Stomach (tissue), 4 donors: ENCODE measurements around the gene GRIP1.

Experiments used
- CTCF ChIP-seq, 7 experiments: fragments of 450-650 bp in 4 of 7; fragments of 200-600 bp in 3 of 7; sonication (generic) in 3 of 7; IDR thresholded peaks; one replicate each; pipeline ENCODE4 v1.5.1; 2016 to 2019; ENCODE audit warnings: antibody characterized with exemption in 7 of 7, control low read depth in 2 of 7, mild to moderate bottlenecking in 1 of 7
- POLR2A ChIP-seq, 4 donors: fragments of 450-650 bp; IDR thresholded peaks; one replicate each; pipeline ENCODE4 v1.6.1; 2016; ENCODE audit warnings: antibody characterized with exemption in 4 of 4, control low read depth in 2 of 4, mild to moderate bottlenecking in 1 of 4, moderate library complexity in 1 of 4
- POLR2AphosphoS5 ChIP-seq, 3 donors: sonication (generic); formaldehyde crosslinking; IDR thresholded peaks; one replicate each; pipeline ENCODE4 v1.6.1; 2016; ENCODE audit warnings: antibody characterized with exemption in 3 of 3

GRCh38 chr12:66302827-66303169, 376.1 kb downstream of the GRIP1 start:
- TF ChIP-seq CTCF (IDR thresholded peaks at IDR 0.05) (no peak), POLR2A (IDR thresholded peaks at IDR 0.05) (no peak), POLR2AphosphoS5 (IDR thresholded peaks at IDR 0.05) (no peak)
